IMR-90 (cell line): ENCODE results near the gene DNAJA4.

Source experiments
- BHLHE40 ChIP-seq: fragments of 150-350 bp; IDR thresholded peaks from 2 replicates; pipeline ENCODE4 v1.6.1; 2016; ENCODE audit warnings: mild to moderate bottlenecking, low read depth, low read length
- ELK1 ChIP-seq: fragments of 150-350 bp; IDR thresholded peaks from 2 replicates; pipeline ENCODE4 v1.6.1; 2016; ENCODE audit warnings: low read depth, mild to moderate bottlenecking, low read length, moderate library complexity, borderline replicate concordance
- POLR2A ChIP-seq: IDR thresholded peaks from 2 replicates; pipeline ENCODE4 v1.6.1; 2012; ENCODE audit warnings: mild to moderate bottlenecking, low read depth, low read length
- TF ChIP-seq, protein P1 (sequence below): conservative IDR thresholded peaks from 2 replicates; pipeline ENCODE4 v1.5.1; 2012; ENCODE audit warnings: mild to moderate bottlenecking, low read depth, low read length, improper control_type of control experiment
- TF ChIP-seq, protein P2 (sequence below): fragments of 150-350 bp; IDR thresholded peaks from 2 replicates; pipeline ENCODE4 v1.6.1; 2017; ENCODE audit warnings: mild to moderate bottlenecking, antibody characterized with exemption, low read length, low read depth

DNA sequence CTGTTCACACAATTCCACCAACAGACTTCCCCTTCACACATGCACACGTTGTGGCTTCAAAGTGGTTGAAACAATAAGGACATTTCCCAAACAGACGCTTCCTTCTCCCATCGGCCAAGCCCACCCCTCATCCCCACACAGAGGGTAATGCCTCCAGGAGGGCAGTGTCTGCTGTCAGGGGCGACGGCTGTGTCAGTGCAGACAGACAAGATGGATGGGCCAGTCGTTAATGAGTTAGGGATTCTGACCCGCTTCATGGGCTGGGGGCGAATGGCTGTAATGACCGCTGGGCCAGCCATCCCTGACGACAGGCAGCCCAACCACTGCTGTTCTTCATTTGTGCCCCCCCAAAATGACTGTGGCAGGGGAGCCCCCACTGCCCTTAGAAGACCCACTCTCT is 55.2 kb downstream of the DNAJA4 start:
- TF ChIP-seq, protein P1, sequence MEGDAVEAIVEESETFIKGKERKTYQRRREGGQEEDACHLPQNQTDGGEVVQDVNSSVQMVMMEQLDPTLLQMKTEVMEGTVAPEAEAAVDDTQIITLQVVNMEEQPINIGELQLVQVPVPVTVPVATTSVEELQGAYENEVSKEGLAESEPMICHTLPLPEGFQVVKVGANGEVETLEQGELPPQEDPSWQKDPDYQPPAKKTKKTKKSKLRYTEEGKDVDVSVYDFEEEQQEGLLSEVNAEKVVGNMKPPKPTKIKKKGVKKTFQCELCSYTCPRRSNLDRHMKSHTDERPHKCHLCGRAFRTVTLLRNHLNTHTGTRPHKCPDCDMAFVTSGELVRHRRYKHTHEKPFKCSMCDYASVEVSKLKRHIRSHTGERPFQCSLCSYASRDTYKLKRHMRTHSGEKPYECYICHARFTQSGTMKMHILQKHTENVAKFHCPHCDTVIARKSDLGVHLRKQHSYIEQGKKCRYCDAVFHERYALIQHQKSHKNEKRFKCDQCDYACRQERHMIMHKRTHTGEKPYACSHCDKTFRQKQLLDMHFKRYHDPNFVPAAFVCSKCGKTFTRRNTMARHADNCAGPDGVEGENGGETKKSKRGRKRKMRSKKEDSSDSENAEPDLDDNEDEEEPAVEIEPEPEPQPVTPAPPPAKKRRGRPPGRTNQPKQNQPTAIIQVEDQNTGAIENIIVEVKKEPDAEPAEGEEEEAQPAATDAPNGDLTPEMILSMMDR, result no peak
- TF ChIP-seq, protein P2, sequence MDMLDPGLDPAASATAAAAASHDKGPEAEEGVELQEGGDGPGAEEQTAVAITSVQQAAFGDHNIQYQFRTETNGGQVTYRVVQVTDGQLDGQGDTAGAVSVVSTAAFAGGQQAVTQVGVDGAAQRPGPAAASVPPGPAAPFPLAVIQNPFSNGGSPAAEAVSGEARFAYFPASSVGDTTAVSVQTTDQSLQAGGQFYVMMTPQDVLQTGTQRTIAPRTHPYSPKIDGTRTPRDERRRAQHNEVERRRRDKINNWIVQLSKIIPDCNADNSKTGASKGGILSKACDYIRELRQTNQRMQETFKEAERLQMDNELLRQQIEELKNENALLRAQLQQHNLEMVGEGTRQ, result no peak
- TF ChIP-seq POLR2A (no peak), ELK1 (no peak), BHLHE40 (no peak)
